A549 treated with GW870086 at 1 μM for 4 hours (cell line): ENCODE measurements around the gene FGF2. TPM values are rescaled to one million over a fixed set of nuclear protein-coding genes. Genes with fewer than 3 reads are reported as not detected.

Experiments used
- total RNA-seq: library from RNA; stranded (reverse); fragments of 200-300 nt; extraction: Qiagen RNA extraction; gene quantifications from 5 replicates; pipeline ENCODE4 v1.2.3, GENCODE V29; 2022; ENCODE audit warnings: low read depth

Gene FGF2
- total RNA-seq: 30.0 to 59.3 TPM (median 51.7 TPM) in 5 replicates

GRCh38 chr4:122826553-122827257 lies at the start of gene FGF2:
Gene FGF2 (plus strand): TSS chr4:122826831. CDS start chr4:122827175, 344 bp downstream.

GRCh38 chr4:122921971-122922876 lies 95.6 kb downstream of the FGF2 start, which contains the start of gene NUDT6:
Gene NUDT6 (minus strand): TSS chr4:122922597. CDS start chr4:122922572, 25 bp downstream.

Other genes starting within 250 kb of the FGF2 start
- gene IL21, start 205.8 kb upstream of the FGF2 start, total RNA-seq: not detected in 5 replicates
- gene BBS12, start 94.1 kb upstream of the FGF2 start, total RNA-seq: 2.3 to 3.4 TPM (median 2.8 TPM) in 5 replicates
- gene NUDT6, start 95.8 kb downstream of the FGF2 start, total RNA-seq: 6.5 to 7.8 TPM (median 7.3 TPM) in 5 replicates